ENCODE data around the gene HORMAD2. TPM values are rescaled to one million over a fixed set of nuclear protein-coding genes. Genes with fewer than 3 reads are reported as not detected.

The HORMAD2 gene
- total RNA-seq, 1 donor from 2014 or later = not detected

DNA sequence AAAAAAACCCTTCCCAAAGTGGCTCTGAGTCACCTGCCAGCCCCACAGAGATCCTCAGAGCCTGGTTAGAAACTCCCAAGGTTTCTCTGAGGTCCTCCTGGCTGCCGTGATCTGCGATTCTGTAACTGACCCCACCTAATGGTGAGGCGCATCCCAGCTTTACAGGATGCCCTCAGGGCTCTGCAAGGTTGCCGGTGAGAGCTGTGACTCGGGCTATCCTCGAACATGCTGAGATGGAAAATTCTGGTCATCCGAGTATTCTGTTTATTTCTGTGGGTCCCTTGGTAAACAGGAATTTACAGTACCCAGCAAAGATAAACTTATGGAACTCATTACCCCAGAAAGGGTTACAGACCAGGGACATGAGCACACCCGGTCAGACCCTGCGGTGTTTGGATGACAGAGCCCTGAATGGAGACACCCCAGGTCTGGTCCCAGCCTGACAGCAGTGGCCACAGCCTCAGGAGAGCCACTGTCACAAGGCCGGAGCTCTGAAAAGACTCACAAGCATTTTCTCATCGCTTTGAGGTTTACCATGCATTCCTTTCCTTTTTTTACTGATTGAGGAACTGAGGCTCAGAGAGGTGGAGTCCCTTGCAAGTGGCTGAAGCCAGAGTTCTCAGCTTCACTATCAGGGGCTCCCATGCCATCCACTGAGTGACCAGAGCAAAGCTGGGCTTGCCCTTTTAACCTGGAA is 144.0 kb downstream of the HORMAD2 start:
- no peak for DNase-seq (ENCODE audit: low spot score in 2 of 2, unreplicated experiment in 2 of 2)
- Mint-ChIP-seq H3K9me3 (peaks cover 4% of the 10 kb centered on the region), H3K4me3 (no peak overlapping the region), H3K27me3 (ENCODE audit: low read depth) (no peaks in the 10 kb centered on the region), H3K27ac (peak overlapping the region; percentile 77), H3K36me3 (no peaks in the 10 kb centered on the region), H3K4me1 (peaks cover 19% of the 10 kb centered on the region)
- TF ChIP-seq, protein P1, sequence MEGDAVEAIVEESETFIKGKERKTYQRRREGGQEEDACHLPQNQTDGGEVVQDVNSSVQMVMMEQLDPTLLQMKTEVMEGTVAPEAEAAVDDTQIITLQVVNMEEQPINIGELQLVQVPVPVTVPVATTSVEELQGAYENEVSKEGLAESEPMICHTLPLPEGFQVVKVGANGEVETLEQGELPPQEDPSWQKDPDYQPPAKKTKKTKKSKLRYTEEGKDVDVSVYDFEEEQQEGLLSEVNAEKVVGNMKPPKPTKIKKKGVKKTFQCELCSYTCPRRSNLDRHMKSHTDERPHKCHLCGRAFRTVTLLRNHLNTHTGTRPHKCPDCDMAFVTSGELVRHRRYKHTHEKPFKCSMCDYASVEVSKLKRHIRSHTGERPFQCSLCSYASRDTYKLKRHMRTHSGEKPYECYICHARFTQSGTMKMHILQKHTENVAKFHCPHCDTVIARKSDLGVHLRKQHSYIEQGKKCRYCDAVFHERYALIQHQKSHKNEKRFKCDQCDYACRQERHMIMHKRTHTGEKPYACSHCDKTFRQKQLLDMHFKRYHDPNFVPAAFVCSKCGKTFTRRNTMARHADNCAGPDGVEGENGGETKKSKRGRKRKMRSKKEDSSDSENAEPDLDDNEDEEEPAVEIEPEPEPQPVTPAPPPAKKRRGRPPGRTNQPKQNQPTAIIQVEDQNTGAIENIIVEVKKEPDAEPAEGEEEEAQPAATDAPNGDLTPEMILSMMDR (IDR thresholded peaks at IDR 0.05; ENCODE audit: unreplicated experiment) = no peak

DNA sequence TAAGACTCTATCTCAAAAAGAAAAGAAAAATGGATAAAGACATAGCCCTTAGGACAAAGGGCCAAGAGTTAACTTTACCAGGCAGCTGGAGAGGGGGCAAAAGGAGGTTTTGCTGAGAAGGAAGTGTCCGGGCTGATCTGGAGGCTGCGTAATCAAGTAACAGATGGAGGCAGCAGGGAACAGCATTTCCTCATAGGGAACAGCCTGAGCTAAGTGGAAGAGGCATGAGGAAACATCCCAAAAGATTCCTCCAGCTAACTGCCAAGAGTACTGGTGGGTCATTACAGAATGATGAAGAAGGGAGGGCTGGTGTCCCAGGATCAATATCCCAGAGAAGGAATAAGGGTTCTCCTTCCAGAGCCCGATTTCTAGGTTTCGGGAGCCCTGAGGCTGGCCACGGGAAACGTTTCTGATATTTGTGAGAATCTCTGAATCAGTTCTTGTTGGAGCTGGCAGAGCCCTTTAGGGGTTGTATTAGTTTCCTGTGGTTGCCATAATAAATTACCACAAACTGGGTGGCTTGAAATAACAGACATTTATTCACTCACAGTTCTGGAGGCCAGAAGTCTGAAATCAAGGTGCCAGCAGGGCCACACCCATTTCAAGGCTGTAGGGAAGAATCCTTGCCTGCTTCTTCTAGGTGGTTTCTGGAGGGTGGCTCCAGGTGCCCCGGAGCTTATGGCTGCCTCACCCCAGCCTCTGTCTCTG is 145.1 kb downstream of the HORMAD2 start:
- TF ChIP-seq, protein P1 (IDR thresholded peaks at IDR 0.05; ENCODE audit: unreplicated experiment) = no peak
- Mint-ChIP-seq H3K4me3 (no peak overlapping the region), H3K9me3 (peaks cover 4% of the 10 kb centered on the region), H3K27ac (no peak overlapping the region), H3K27me3 (ENCODE audit: low read depth) (no peaks in the 10 kb centered on the region), H3K36me3 (no peaks in the 10 kb centered on the region), H3K4me1 (peaks cover 20% of the 10 kb centered on the region)
- DNase-seq (ENCODE audit: low spot score in 2 of 2, unreplicated experiment in 2 of 2) = no peak

DNA sequence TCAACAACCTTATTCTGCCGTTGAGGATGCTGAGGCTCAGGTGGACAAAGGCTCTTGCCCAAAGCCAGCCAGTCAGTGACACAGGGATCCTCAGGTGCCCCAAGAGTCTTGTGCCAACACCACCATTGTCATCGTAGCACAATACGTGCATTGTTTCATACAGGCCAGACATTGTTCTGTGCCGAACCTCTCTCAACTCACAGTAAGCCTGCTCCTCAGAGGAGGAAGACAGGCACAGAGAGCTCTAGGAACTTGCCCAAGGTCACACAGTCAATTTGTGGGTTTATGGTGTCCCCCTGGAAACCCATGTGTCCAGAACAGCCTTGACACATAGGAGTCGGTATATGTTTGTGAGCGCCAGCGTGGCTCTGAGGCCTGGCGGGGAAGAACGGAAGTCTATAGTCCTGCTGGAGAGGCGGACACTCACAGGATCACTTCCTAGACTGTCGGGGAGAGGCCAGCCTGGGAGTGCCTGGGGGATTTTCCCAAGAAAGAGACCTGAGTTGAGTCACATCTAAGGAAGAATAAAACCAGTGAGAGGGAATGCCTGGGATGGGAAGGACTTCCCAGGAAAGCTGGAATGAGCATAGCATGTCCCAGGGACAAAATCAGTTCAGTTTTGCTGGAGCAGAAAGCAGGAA is 146.0 kb downstream of the HORMAD2 start:
- TF ChIP-seq, protein P1 (IDR thresholded peaks at IDR 0.05; ENCODE audit: unreplicated experiment) = no peak
- no peaks in the 10 kb centered on the region for H3K27me3 Mint-ChIP-seq (ENCODE audit: low read depth)
- peaks cover 4% of the 10 kb centered on the region for H3K9me3 Mint-ChIP-seq
- H3K4me3 Mint-ChIP-seq = no peak overlapping the region
- peak overlapping the region; percentile 39 for H3K27ac Mint-ChIP-seq
- DNase-seq (ENCODE audit: low spot score in 2 of 2, unreplicated experiment in 2 of 2) = no peak
- no peaks in the 10 kb centered on the region for H3K36me3 Mint-ChIP-seq
- H3K4me1 Mint-ChIP-seq = peaks cover 20% of the 10 kb centered on the region

Other genes starting within 250 kb of the HORMAD2 start
- gene ASCC2, start 242.2 kb upstream of the HORMAD2 start, total RNA-seq = 53.4 to 58.2 TPM (median 57.1 TPM) in 3 replicates
- 54.4 to 58.8 TPM (median 58.7 TPM) in 3 replicates for gene MTMR3, start 197.3 kb upstream of the HORMAD2 start, total RNA-seq
- gene LIF, start 166.3 kb downstream of the HORMAD2 start, total RNA-seq = 15.4 to 16.9 TPM (median 15.8 TPM) in 3 replicates
- not detected in 3 replicates for gene OSM, start 186.4 kb downstream of the HORMAD2 start, total RNA-seq
- 10.9 to 13.5 TPM (median 13.5 TPM) in 3 replicates for gene CASTOR1, start 209.0 kb downstream of the HORMAD2 start, total RNA-seq
- 12.8 to 15.1 TPM (median 13.7 TPM) in 3 replicates for gene TBC1D10A, start 246.5 kb downstream of the HORMAD2 start, total RNA-seq